T-helper 17 cell (primary cell): ENCODE data around the gene SNRPB. TPM values are rescaled to one million over a fixed set of nuclear protein-coding genes. Genes with fewer than 3 reads are reported as not detected.
"Not testable (repeated sequence)": the region's sequence is repeated elsewhere in the genome, so short reads cannot be mapped to it uniquely, and the experiment has no call there.

Source experiments
- ATAC-seq: fragments of 150-1000 bp; cut with Tn5 transposase; 2 replicates; pipeline ENCODE4 v1.10.0; 2021; ENCODE audit warnings: mild to moderate bottlenecking, moderate library complexity
- DNase-seq, 3 donors: peaks; one replicate each; pipeline versions ENCODE4 v3.0.0 to v3.0.0-alpha.2; 2020 to 2021
- H3K9me3 ChIP-seq: one replicate; pipeline ENCODE4 v1.7.0; 2013; ENCODE audit warnings: low read length, mild to moderate bottlenecking; ENCODE audit not compliant: control insufficient read depth, poor library complexity, severe bottlenecking
- H3K27ac Mint-ChIP-seq: one replicate; pipeline ENCODE4 v1.8.0; 2022; ENCODE audit warnings: mild to moderate bottlenecking, moderate library complexity, mixed read lengths
- H3K27me3 Mint-ChIP-seq: one replicate; pipeline ENCODE4 v1.8.0; 2022; ENCODE audit warnings: mixed read lengths
- H3K36me3 Mint-ChIP-seq: one replicate; pipeline ENCODE4 v1.8.0; 2022; ENCODE audit warnings: low read depth, mixed read lengths
- H3K4me1 Mint-ChIP-seq: one replicate; pipeline ENCODE4 v1.8.0; 2022; ENCODE audit warnings: mild to moderate bottlenecking, mixed read lengths
- H3K4me3 Mint-ChIP-seq: one replicate; pipeline ENCODE4 v1.8.0; 2022; ENCODE audit warnings: mild to moderate bottlenecking, moderate library complexity, mixed read lengths
- total RNA-seq, 4 donors: library from RNA in 2 of 4; stranded (reverse) in 2 of 4; gene quantifications; one replicate each; pipeline ENCODE4 v1.2.3 and lab custom pipeline; 2022 to 2026

Gene SNRPB
- total RNA-seq, 2 donors from 2014 or later: 136 to 140 TPM

- not testable (repeated sequence) for H3K27ac Mint-ChIP-seq, H3K4me3 Mint-ChIP-seq, H3K9me3 ChIP-seq, H3K36me3 Mint-ChIP-seq, ATAC-seq, DNase-seq, H3K27me3 Mint-ChIP-seq
- H3K4me1 Mint-ChIP-seq: peaks cover 14% of the 10 kb centered on the region
These were observed 34.2 kb upstream of the SNRPB start for GRCh38 chr20:2504803-2505202.

DNA sequence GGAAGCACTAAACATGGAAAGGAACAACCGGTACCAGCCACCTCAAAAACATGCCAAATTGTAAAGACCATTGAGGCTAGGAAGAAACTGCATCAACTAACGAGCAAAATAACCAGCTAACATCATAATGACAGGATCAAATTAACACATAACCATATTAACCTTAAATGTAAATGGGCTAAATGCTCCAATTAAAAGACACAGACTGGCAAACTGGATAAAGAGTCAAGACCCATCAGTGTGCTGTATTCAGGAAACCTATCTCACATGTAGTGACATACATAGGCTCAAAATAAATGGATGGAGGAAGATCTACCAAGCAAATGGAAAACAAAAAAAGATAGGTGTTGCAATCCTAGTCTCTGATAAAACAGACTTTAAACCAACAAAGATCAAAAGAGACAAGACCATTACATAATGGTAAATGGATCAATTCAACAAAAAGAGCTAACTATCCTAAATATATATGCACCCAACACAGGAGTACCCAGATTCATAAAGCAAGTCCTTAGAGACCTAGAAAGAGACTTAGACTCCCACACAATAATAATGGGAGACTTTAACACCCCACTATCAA lies 32.3 kb upstream of the SNRPB start:
- not testable (repeated sequence) for H3K4me3 Mint-ChIP-seq, H3K36me3 Mint-ChIP-seq, DNase-seq, H3K9me3 ChIP-seq, H3K4me1 Mint-ChIP-seq, H3K27me3 Mint-ChIP-seq, H3K27ac Mint-ChIP-seq, ATAC-seq

- ATAC-seq: no peak
- Mint-ChIP-seq H3K27ac (no peak overlapping the region), H3K4me3 (no peak overlapping the region), H3K27me3 (no peaks in the 10 kb centered on the region), H3K4me1 (peaks cover 6% of the 10 kb centered on the region), H3K36me3 (peaks cover 17% of the 10 kb centered on the region)
- H3K9me3 ChIP-seq: no peaks in the 10 kb centered on the region
- no peak for DNase-seq
These were observed 15.1 kb upstream of the SNRPB start for GRCh38 chr20:2485661-2486060.

DNA sequence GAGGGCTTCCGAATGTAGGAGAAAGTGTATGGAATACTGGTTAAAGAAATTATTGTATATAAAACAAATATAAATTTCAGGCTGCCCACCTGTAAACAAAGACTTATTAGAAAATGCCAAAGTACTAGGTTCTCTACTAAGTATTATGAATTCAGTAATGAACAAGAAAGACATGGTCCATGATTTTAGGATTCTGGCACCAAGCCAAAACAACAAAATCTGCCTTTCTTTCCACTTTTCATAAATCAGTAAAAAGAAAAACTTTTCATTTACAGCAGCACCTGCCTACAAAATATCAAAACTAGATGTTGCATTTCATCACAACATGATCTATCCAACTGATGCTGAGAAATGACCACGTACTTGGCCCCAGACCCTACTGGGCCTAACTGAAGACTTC lies 14.5 kb upstream of the SNRPB start:
- H3K27ac Mint-ChIP-seq: no peak overlapping the region
- peaks cover 14% of the 10 kb centered on the region for H3K36me3 Mint-ChIP-seq
- ATAC-seq: no peak
- no peaks in the 10 kb centered on the region for H3K9me3 ChIP-seq
- DNase-seq: no peak
- H3K4me1 Mint-ChIP-seq: peaks cover 5% of the 10 kb centered on the region
- H3K4me3 Mint-ChIP-seq: no peak overlapping the region
- no peaks in the 10 kb centered on the region for H3K27me3 Mint-ChIP-seq

GRCh38 chr20:2483504-2483903 lies 12.9 kb upstream of the SNRPB start:
- ATAC-seq: no peak
- peaks cover 12% of the 10 kb centered on the region for H3K36me3 Mint-ChIP-seq
- H3K4me3 Mint-ChIP-seq: no peak overlapping the region
- H3K27ac Mint-ChIP-seq: no peak overlapping the region
- DNase-seq: no peak
- H3K9me3 ChIP-seq: no peaks in the 10 kb centered on the region
- H3K4me1 Mint-ChIP-seq: peaks cover 4% of the 10 kb centered on the region
- no peaks in the 10 kb centered on the region for H3K27me3 Mint-ChIP-seq

DNA sequence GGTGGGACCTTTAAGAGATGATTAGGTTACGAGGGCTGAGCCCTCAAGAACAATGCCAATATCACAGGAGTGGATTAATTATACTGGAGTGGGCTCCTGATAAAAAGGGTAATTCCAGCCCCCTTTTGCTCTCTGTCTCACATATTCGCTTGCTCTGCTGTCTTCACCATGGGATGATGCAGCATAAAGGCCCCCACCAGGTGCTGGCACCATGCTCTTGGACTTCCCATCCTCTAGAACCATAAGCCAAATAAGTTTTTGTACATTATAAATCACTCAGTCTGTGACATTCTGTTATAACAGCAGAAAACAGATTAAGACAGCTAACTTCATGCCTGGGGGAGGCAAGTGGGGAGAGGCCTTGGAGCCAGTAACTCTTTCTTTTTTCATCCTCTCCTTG lies 9.8 kb upstream of the SNRPB start:
- no peaks in the 10 kb centered on the region for H3K27me3 Mint-ChIP-seq
- no peak for DNase-seq
- H3K27ac Mint-ChIP-seq: no peak overlapping the region
- H3K4me1 Mint-ChIP-seq: no peaks in the 10 kb centered on the region
- ATAC-seq: no peak
- no peak overlapping the region for H3K4me3 Mint-ChIP-seq
- peaks cover 7% of the 10 kb centered on the region for H3K36me3 Mint-ChIP-seq
- no peaks in the 10 kb centered on the region for H3K9me3 ChIP-seq

DNA sequence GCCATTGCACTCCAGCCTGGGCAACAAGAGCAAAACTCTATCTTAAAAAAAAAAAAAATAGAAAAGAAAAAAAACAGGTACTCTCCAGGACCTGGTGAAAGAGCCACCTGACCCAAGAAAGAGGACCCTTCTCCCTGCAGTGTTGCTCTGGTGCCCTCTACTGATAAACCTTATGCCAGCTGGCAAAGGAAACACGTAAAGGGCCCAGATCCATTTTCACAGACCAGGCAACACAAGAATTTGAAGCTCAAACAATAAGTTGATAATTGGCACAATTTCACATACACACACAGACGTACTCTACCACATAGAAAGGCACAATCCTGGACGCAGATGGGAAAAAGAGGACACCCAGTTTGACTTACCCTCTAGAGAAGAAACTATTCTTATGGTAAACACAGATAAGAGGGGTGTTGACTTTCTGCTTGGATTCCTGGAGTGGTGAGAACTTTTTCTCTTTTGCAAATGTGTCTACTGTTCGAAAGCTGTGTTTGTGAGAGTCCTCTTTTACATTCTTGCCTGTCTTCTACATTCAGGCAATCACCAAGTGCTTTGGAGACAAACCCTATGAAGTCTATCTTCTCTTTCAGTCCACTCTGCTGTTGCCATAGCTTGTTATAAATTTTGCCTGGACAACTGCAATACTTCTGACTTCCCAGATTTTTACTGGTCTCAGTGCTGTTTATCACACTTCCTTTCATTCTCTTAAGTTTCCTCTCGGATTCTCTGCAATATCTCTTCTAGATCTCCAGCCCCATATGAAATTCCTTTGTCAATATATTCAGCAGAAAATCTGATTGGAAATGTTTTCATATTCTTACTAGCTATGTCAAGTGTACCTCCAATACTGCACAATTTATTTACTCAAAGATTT lies 6.4 kb upstream of the SNRPB start:
- no peaks in the 10 kb centered on the region for H3K4me1 Mint-ChIP-seq
- no peaks in the 10 kb centered on the region for H3K9me3 ChIP-seq
- no peak for ATAC-seq
- no peak for DNase-seq
- H3K36me3 Mint-ChIP-seq: no peaks in the 10 kb centered on the region
- no peak overlapping the region for H3K4me3 Mint-ChIP-seq
- no peaks in the 10 kb centered on the region for H3K27me3 Mint-ChIP-seq
- H3K27ac Mint-ChIP-seq: no peak overlapping the region

GRCh38 chr20:2475850-2476741 lies 5.5 kb upstream of the SNRPB start:
- no peak for DNase-seq
- Mint-ChIP-seq H3K27me3 (no peaks in the 10 kb centered on the region), H3K4me3 (peak overlapping the region; percentile 22), H3K4me1 (peaks cover 2% of the 10 kb centered on the region), H3K36me3 (no peaks in the 10 kb centered on the region), H3K27ac (no peak overlapping the region)
- H3K9me3 ChIP-seq: no peaks in the 10 kb centered on the region
- ATAC-seq: no peak

DNA sequence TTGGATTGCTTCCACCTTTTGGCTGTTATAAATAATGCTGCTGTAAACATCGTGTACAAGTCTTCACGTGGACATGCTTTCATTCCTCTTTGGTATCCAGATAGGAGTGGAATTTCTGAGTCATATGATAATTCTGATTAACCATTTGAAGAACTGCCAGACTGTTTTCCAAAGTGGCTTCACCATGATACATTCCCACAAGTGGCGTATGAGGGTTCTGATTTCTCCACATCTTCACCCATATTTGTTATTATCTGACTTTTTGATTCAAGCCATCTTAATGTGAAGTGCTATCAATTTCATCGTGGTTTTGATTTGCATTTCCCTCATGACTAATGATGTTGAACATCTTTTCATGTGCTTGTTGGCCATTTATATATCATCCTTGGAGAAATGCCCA lies 2.9 kb upstream of the SNRPB start:
- H3K36me3 Mint-ChIP-seq: no peaks in the 10 kb centered on the region
- peaks cover 23% of the 10 kb centered on the region for H3K4me1 Mint-ChIP-seq
- no peak overlapping the region for H3K27ac Mint-ChIP-seq
- H3K4me3 Mint-ChIP-seq: no peak overlapping the region
- DNase-seq (no peak), ATAC-seq (no peak)
- no peaks in the 10 kb centered on the region for H3K27me3 Mint-ChIP-seq
- no peaks in the 10 kb centered on the region for H3K9me3 ChIP-seq

DNA sequence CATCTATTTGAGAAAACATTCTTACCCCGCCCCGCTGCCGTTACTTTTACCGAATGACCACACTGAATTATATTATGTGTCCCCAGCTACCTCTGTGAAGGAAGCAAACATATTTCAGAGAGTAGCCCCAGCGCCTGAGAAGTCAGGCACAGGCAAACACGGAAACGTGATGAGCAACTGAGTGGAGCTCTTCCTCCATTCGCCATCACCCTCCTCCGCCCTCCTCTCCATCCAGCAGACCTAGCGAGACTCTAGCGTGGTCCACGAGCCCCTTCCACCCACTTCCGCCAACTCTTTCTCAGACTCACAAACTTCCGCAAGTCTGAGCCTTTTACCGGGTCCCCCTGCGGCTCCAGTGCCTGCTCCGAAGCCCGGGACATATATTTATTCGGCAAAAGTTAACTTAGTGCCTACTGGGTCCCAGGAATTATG lies 582 bp downstream of the SNRPB start:
- peak; percentile 22 to 49 (median 25) for DNase-seq
- H3K36me3 Mint-ChIP-seq: peaks cover 15% of the 10 kb centered on the region
- ATAC-seq: peak; percentile 57
- peaks cover 41% of the 10 kb centered on the region for H3K4me1 Mint-ChIP-seq
- H3K4me3 Mint-ChIP-seq: peak overlapping the region; percentile 98
- no peaks in the 10 kb centered on the region for H3K9me3 ChIP-seq
- no peaks in the 10 kb centered on the region for H3K27me3 Mint-ChIP-seq
- H3K27ac Mint-ChIP-seq: peak overlapping the region; percentile 98

DNA sequence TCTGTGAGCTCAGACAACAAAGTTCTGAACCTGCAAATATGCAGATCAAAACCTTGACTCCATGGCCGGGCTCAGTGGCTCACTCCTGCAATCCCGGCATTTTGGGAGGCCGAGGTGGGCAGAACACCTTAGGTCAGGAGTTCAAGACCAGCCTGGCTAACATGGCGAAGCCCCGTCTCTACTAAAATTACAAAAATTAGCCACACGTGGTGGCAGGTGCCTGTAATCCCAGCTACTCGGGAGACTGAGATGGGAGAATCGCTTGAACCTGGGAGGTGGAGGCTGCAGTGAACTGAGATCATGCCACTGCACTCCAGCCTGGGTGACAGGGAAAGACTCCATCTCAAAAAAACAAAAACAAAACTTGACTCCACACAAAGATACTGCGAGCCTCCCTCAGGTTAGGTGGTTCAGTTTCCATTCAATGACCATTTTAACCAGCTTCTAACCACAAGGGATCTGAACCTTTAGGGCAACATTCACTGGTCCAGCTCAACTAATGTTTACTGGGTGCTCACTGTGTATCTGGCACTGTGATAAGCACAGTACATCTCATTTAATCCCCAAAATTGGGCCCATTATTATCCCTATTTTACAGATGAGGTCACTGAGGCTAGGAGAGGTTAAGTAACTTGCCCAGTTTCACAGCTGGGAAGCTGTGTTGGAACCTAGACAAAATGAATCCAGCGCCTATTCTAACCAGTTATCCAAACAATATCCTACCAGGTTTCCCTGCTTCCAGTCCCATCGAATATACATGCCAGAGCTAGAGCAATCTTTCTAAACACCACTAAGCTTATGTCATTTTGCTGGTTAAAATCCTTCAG lies 1.8 kb downstream of the SNRPB start:
- no peaks in the 10 kb centered on the region for H3K27me3 Mint-ChIP-seq
- peaks cover 15% of the 10 kb centered on the region for H3K36me3 Mint-ChIP-seq
- peaks cover 41% of the 10 kb centered on the region for H3K4me1 Mint-ChIP-seq
- no peak for ATAC-seq
- peak overlapping the region; percentile 98 for H3K4me3 Mint-ChIP-seq
- DNase-seq: no peak
- H3K9me3 ChIP-seq: no peaks in the 10 kb centered on the region
- peak overlapping the region; percentile 98 for H3K27ac Mint-ChIP-seq

DNA sequence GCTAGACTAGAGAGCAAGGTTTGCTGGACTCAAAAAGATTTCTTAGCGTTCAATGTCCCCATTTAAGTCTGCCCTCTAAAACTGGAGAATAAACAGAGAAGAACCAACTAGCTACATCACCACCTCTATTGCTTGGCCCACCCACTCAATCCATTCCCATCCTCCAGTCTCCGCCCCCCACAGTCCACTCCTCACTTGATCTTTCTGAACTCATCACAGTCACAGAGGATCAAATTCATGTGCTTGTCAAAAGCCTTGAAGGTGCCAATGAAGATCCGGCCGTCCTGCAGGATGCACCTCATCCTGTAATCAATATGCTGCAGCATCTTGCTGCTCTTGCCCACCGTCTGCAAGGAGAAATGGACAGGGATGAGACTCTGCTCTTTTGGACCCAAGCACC lies 3.2 kb downstream of the SNRPB start:
- peak overlapping the region; percentile 98 for H3K27ac Mint-ChIP-seq
- no peaks in the 10 kb centered on the region for H3K27me3 Mint-ChIP-seq
- DNase-seq (no peak), ATAC-seq (no peak)
- H3K4me3 Mint-ChIP-seq: peak overlapping the region; percentile 47
- H3K4me1 Mint-ChIP-seq: peaks cover 42% of the 10 kb centered on the region
- H3K36me3 Mint-ChIP-seq: peaks cover 18% of the 10 kb centered on the region
- H3K9me3 ChIP-seq: no peaks in the 10 kb centered on the region
